ENCODE data around the gene BZW2. TPM values are rescaled to one million over a fixed set of nuclear protein-coding genes. Genes with fewer than 3 reads are reported as not detected.

Gene BZW2
- total and polyA plus RNA-seq, 11 donors, result 195 to 808 (median 297) TPM

DNA sequence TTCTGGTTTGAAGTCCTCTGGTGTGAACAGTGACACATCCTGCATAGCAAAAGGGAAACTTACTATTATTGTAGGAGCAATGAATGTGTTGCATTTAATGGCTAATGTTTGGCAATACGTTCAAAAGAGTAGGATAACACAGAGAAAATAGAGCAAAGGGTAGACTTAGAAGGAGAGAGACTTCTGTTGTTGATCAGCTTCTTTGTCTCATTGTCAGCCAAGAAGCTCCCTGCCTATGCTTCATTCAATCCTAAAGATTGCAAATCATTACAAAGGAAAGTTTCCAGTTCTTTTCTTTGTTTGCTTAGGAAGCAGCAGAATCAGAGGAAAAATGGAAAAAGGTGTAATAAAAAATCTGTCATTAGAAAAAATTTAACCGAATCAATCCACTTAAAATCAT, 99.7 kb downstream of the BZW2 start:
- Histone ChIP-seq H3K4me3 (no peak overlapping the region), H3K36me3 (no peaks in the 10 kb centered on the region), H3K27me3 (no peaks in the 10 kb centered on the region), H3K27ac (peak overlapping the region in 1 of 12 donors; percentile 71), H3K4me1 (peaks cover 0 to 41% (median 21%) of the 10 kb centered on the region in 12 donors), H3K9me3 (no peaks in the 10 kb centered on the region)
- 36 to 78% (median 65%) methylated on average over 2 of the region's 2 CpGs for WGBS, 4 donors
- DNase-seq (no peak), ATAC-seq (no peak)
- TF ChIP-seq, protein P1, sequence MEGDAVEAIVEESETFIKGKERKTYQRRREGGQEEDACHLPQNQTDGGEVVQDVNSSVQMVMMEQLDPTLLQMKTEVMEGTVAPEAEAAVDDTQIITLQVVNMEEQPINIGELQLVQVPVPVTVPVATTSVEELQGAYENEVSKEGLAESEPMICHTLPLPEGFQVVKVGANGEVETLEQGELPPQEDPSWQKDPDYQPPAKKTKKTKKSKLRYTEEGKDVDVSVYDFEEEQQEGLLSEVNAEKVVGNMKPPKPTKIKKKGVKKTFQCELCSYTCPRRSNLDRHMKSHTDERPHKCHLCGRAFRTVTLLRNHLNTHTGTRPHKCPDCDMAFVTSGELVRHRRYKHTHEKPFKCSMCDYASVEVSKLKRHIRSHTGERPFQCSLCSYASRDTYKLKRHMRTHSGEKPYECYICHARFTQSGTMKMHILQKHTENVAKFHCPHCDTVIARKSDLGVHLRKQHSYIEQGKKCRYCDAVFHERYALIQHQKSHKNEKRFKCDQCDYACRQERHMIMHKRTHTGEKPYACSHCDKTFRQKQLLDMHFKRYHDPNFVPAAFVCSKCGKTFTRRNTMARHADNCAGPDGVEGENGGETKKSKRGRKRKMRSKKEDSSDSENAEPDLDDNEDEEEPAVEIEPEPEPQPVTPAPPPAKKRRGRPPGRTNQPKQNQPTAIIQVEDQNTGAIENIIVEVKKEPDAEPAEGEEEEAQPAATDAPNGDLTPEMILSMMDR (IDR thresholded peaks at IDR 0.05), result no peak
- TF ChIP-seq POLR2A (IDR thresholded peaks at IDR 0.05), result no peak
- intact Hi-C loops (cut with DNase I), result loop anchor here in 1 of 10 donors (5.0 kb wide), 1 partner anchor 98 kb away; the partner anchor contains the start of genes ANKMY2 and BZW2

DNA sequence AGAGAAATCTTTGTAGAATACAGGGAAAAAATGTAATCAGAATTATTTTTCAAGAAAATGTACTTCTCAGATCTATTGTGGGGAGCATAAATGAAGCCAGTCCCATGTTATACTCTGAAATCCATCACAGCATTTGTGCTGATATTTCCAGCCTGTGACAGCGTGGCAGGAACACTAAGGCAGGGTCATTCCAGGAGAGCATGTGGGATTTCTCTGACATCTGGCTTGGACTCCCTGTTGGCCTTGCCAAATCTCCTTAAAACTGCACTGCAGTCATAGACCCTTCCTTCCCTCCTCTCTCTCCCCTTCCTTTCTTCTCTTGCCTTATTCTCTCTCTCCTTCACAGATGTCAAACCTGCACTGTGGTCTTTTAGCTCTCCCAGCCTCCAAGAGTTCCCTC, 101.1 kb downstream of the BZW2 start:
- no peak overlapping the region for H3K4me3 ChIP-seq
- H3K27ac ChIP-seq, result peak overlapping the region in 1 of 12 donors; percentile 19
- peaks cover 0 to 34% (median 15%) of the 10 kb centered on the region in 12 donors for H3K4me1 ChIP-seq
- no peaks in the 10 kb centered on the region for H3K27me3 ChIP-seq
- ATAC-seq (peak; percentile 86 to 91 (median 90)), DNase-seq (peak in 4 of 5 donors; percentile 43 to 64 (median 48))
- H3K36me3 ChIP-seq, result no peaks in the 10 kb centered on the region
- TF ChIP-seq, protein P1 (IDR thresholded peaks at IDR 0.05), result no peak
- no peak for TF ChIP-seq POLR2A (IDR thresholded peaks at IDR 0.05)
- intact Hi-C loops (cut with DNase I), result loop anchor here in 1 of 10 donors (5.0 kb wide), 1 partner anchor 100 kb away; the partner anchor contains the start of genes ANKMY2 and BZW2
- WGBS, 4 donors, result 0 to 11% (median 3%) methylated on average over 1 of the region's 1 CpG
- H3K9me3 ChIP-seq, result no peaks in the 10 kb centered on the region

DNA sequence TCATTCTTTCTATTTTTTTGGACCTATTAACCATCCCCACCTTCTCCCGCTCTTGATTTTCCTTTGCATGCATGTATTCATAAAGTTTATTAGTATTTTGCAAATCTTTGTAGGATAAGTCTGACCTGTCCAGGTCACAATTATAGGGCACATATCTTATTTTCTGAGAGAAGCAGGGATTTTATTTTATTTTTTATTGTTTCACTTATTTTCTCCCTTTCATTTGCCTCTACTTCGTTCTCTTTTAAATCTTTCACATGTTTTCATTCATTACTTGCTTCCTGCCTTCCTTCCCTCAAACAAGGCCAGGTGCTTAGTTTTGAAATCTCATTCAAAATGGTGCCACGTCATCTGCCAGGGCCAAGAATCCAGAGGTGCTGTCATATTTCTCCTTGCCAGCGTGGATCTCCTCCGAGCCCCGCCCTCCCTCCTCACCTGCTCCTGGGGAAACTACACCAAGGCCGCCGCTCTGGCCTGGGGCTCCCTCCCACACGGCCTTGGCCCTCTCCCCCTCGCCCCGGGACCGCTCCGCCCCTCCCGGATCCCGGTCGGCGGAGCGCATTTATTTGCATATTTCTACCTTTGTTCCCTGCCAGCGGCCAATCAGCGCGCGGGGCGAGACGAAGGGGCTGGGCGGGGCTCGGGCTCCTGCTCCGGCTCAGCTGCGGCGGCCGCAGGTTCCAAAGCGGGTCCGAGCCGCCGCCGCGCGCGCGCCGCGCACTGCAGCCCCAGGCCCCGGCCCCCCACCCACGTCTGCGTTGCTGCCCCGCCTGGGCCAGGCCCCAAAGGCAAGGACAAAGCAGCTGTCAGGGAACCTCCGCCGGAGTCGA, 107.3 kb downstream of the BZW2 start, which contains the start of gene TSPAN13:
Gene TSPAN13 (plus strand): TSS at position 654 of the 830 bp plus-strand sequence. CDS start 213 bp downstream, outside the sequence.
- Histone ChIP-seq H3K4me3 (peak within 1 kb of the TSS; percentile 70 to 92 (median 76)), H3K4me1 (peaks cover 0 to 21% (median 5%) of the 10 kb centered on the region in 12 donors), H3K36me3 (no peaks in the 10 kb centered on the region), H3K9me3 (no peaks in the 10 kb centered on the region), H3K27ac (peak within 1 kb of the TSS; percentile 9 to 82 (median 69)), H3K27me3 (no peaks in the 10 kb centered on the region)
- DNase-seq, result peak; percentile 73 to 90 (median 85)
- intact Hi-C loops (cut with DNase I), result no loop called here
- peak in 1 of 2 donors; percentile 77 for TF ChIP-seq POLR2A (IDR thresholded peaks at IDR 0.05)
- TF ChIP-seq, protein P1 (IDR thresholded peaks at IDR 0.05), result no peak
- ATAC-seq, result peak; percentile 85 to 97 (median 94)
- WGBS, 4 donors, result 4 to 12% (median 5%) methylated on average over 16 to 48 of the region's 48 CpGs
